ENCODE data around the gene ASB16. TPM values are rescaled to one million over a fixed set of nuclear protein-coding genes. Genes with fewer than 3 reads are reported as not detected.

ASB16 gene
- total RNA-seq, 4 donors from 2014 or later = 0.14 to 2.3 (median 1.3) TPM; not detected in 1

DNA sequence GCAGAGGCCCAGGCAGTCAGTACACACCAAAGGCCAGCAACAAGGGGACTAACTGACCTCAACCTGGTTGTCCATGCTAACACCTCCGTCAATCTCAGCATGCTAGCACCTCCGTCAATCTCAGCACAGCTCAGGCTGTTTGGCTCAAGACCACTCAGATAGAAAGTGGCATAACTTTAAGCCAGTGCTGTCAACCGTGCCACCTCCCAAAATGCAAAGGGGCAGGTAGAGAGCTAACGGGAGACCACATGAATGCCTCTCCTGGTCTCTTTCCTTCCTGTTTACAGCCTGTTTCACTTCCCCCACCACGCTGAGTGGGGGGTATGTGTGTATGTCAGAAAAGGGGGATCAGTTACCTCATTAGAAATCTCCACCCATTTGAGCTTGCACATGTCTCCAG, 45.7 kb downstream of the ASB16 start:
- Histone ChIP-seq H3K36me3 (no peaks in the 10 kb centered on the region), H3K4me3 (no peak overlapping the region), H3K27ac (no peak overlapping the region), H3K27me3 (no peaks in the 10 kb centered on the region), H3K9me3 (no peaks in the 10 kb centered on the region), H3K4me1 (peaks cover 14 to 16% of the 10 kb centered on the region in 2 donors)
- intact Hi-C loops (cut with DNase I; ENCODE audit: low total_unique reads) = no loop called here
- no peak for DNase-seq
- TF ChIP-seq, protein P1, sequence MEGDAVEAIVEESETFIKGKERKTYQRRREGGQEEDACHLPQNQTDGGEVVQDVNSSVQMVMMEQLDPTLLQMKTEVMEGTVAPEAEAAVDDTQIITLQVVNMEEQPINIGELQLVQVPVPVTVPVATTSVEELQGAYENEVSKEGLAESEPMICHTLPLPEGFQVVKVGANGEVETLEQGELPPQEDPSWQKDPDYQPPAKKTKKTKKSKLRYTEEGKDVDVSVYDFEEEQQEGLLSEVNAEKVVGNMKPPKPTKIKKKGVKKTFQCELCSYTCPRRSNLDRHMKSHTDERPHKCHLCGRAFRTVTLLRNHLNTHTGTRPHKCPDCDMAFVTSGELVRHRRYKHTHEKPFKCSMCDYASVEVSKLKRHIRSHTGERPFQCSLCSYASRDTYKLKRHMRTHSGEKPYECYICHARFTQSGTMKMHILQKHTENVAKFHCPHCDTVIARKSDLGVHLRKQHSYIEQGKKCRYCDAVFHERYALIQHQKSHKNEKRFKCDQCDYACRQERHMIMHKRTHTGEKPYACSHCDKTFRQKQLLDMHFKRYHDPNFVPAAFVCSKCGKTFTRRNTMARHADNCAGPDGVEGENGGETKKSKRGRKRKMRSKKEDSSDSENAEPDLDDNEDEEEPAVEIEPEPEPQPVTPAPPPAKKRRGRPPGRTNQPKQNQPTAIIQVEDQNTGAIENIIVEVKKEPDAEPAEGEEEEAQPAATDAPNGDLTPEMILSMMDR (IDR thresholded peaks at IDR 0.05) = no peak
- no peak for TF ChIP-seq POLR2A (IDR thresholded peaks at IDR 0.05)

DNA sequence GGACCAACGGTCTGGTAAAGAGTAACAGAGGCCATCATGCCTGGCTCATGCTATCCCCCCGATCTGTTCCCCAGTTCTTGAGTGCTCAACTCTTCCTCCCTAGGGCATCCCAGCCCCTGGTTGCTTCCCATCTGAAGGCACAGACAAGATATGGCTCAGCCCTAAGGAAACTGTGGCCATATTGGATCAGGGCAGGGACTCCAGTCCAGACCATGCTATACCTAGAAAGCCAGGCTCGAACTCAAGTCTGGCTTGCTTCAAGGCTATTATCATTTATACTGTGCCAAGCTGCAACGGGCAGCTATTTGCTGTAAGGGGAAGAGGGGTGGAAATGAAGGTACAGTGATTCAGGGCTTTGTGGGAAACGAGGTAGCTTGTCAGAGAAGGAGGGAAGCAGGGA, 46.2 kb downstream of the ASB16 start:
- intact Hi-C loops (cut with DNase I; ENCODE audit: low total_unique reads) = no loop called here
- Histone ChIP-seq H3K9me3 (no peaks in the 10 kb centered on the region), H3K36me3 (no peaks in the 10 kb centered on the region), H3K4me1 (peaks cover 12 to 16% of the 10 kb centered on the region in 2 donors), H3K4me3 (no peak overlapping the region), H3K27ac (peak overlapping the region in 1 of 2 donors; percentile 100), H3K27me3 (no peaks in the 10 kb centered on the region)
- DNase-seq = no peak
- TF ChIP-seq, protein P1 (IDR thresholded peaks at IDR 0.05) = no peak
- TF ChIP-seq POLR2A (IDR thresholded peaks at IDR 0.05) = no peak

DNA sequence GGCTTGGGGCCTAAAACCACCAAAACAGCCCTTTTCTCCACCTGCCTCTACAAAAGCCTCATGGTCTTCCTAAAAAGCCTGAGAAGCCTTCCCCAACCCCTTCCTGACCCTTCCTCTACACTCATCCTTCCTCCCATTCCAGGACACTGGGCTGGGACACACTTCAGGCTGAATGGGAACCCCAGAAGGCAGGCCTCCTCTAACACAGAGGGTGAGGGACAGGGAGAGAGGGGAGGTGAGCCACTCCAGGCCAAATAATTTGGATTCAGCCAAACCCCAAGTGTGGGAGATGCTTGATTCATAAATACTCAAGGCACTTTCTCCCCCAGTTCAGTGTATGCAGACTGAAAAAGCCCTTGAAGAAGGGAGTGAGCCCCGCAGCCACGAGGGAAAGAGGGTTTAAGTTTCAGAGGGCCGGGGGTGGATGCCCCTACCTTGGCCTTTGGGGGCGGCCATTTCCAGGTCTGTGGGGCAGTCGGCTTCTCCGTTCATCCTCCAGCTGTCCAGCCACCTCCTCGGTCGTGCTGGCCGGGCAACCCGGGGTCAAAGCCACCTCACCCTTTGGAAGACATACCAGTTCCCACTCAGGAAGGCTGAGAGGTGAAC, 47.3 kb downstream of the ASB16 start:
- Histone ChIP-seq H3K36me3 (no peaks in the 10 kb centered on the region), H3K9me3 (no peaks in the 10 kb centered on the region), H3K4me3 (peak overlapping the region; percentile 59 to 95), H3K4me1 (peaks cover 12 to 16% of the 10 kb centered on the region in 2 donors), H3K27me3 (no peaks in the 10 kb centered on the region), H3K27ac (peak overlapping the region; percentile 98 to 100)
- intact Hi-C loops (cut with DNase I; ENCODE audit: low total_unique reads) = no loop called here
- DNase-seq = no peak
- TF ChIP-seq, protein P1 (IDR thresholded peaks at IDR 0.05) = no peak
- TF ChIP-seq POLR2A (IDR thresholded peaks at IDR 0.05) = no peak

DNA sequence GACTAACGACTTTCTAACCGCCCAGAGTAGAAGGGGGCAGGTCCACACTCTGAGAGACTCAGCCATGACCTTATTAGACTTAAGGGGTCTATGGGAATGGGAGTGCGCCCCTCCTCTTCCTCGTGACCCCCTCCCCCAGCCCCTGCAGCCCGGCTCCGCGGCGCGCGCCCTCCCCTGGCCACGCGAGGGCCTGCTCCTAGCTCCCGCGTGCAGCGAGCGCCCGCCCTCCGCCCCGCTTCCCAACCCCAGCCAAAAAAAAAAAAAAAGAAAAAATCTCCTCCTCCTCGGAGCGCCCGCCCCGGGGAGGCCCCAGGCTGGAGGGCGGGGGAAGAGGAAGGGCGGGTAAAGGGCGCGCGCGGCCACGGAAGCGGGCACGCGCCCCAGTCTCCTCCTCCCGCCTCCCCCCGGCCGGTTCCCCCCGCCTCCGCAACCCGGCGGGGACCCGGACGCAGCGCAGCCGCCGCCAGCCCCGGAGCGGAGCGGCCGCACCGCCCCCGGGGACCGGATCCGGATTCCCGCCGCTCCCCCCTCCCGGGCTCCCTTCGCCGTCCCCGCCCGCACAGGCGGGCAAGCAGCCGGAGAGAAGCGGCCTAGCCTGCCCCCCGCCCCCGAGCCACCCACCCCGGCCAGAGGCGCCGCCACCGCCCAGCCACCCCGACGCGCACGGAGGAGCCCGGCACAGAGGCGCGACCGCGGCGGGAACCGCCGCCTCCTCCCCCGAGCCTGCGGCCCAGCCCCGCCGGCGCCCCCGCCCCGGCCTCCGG, 48.0 kb downstream of the ASB16 start:
- H3K36me3 ChIP-seq = no peaks in the 10 kb centered on the region
- H3K9me3 ChIP-seq = no peaks in the 10 kb centered on the region
- H3K4me1 ChIP-seq = peaks cover 12 to 16% of the 10 kb centered on the region in 2 donors
- intact Hi-C loops (cut with DNase I; ENCODE audit: low total_unique reads) = no loop called here
- peak overlapping the region; percentile 98 to 100 for H3K27ac ChIP-seq
- no peaks in the 10 kb centered on the region for H3K27me3 ChIP-seq
- peak; percentile 85 to 90 for DNase-seq
- H3K4me3 ChIP-seq = peak overlapping the region; percentile 59 to 95
- peak; percentile 15 to 72 for TF ChIP-seq POLR2A (IDR thresholded peaks at IDR 0.05)
- TF ChIP-seq, protein P1 (IDR thresholded peaks at IDR 0.05) = peak; percentile 44 to 78 (median 50)

DNA sequence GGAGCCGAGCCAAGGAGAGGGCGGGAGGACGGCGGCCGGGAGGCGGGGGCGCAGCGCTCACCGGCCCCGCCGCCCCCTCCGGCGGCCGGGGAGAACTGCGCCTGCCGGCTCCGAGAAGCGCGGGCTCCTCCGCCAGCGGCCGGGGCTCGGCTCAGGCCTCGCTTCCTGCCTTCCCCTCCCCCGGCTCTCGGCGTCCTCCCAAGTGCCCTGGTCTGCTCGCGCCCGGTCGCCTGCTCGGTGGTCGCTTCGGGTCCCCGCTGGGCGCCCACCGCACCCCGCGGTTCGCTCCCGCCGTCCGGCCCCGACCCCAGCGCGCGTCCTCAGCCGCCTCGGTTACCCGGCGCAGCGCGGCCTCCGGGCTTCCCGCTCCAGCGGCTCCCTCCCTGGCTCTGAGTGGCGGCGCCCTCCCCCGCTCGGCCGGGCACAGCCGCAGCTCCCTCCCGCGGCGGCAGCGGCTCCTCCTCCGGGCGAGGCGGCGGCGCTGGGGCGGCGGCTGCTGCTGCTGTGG, 48.7 kb downstream of the ASB16 start:
- Histone ChIP-seq H3K36me3 (no peaks in the 10 kb centered on the region), H3K27ac (peak overlapping the region; percentile 98 to 100), H3K9me3 (no peaks in the 10 kb centered on the region), H3K27me3 (no peaks in the 10 kb centered on the region), H3K4me3 (peak overlapping the region; percentile 59 to 95), H3K4me1 (peaks cover 12 to 16% of the 10 kb centered on the region in 2 donors)
- peak; percentile 66 to 74 for DNase-seq
- TF ChIP-seq POLR2A (IDR thresholded peaks at IDR 0.05) = peak in 1 of 2 donors; percentile 47
- TF ChIP-seq, protein P1 (IDR thresholded peaks at IDR 0.05) = peak in 3 of 4 experiments; percentile 45 to 88 (median 67)
- intact Hi-C loops (cut with DNase I; ENCODE audit: low total_unique reads) = no loop called here
